Stimulated activated naive B cell treated with anti-CD40 and anti-IgM and Interleukin-4, amounts not matched to agents 10 μg/mL and 1 μg/mL and 100 μg/mL, for 72 hours (primary cell): ENCODE results near the gene PCA3.

Experiments
- ATAC-seq, 2 donors: fragments of 150-1000 bp; cut with Tn5 transposase; replicated peaks; 2 replicates each; pipeline ENCODE4 v1.10.0; 2021; ENCODE audit warnings: moderate library complexity in 1 of 2
- DNase-seq: peaks from one replicate; pipeline ENCODE4 v3.0.0; 2021
- H3K27ac Mint-ChIP-seq: one replicate; pipeline ENCODE4 v1.8.0; 2022; ENCODE audit warnings: mild to moderate bottlenecking, mixed read lengths
- H3K27me3 Mint-ChIP-seq, 2 donors: one replicate each; pipeline ENCODE4 v1.8.0; 2022; ENCODE audit warnings: mixed read lengths in 2 of 2
- H3K36me3 Mint-ChIP-seq, 2 donors: one replicate each; pipeline ENCODE4 v1.8.0; 2022; ENCODE audit warnings: mixed read lengths in 2 of 2, mild to moderate bottlenecking in 1 of 2
- H3K4me1 Mint-ChIP-seq, 2 donors: one replicate each; pipeline ENCODE4 v1.8.0; 2022; ENCODE audit warnings: mixed read lengths in 2 of 2, mild to moderate bottlenecking in 1 of 2
- H3K4me3 Mint-ChIP-seq, 2 donors: one replicate each; pipeline ENCODE4 v1.8.0; 2022; ENCODE audit warnings: mild to moderate bottlenecking in 2 of 2, mixed read lengths in 2 of 2, moderate library complexity in 1 of 2
- H3K9me3 Mint-ChIP-seq, 2 donors: one replicate each; pipeline ENCODE4 v1.8.0; 2022; ENCODE audit warnings: mixed read lengths in 2 of 2, mild to moderate bottlenecking in 1 of 2

PCA3 gene

GRCh38 chr9:76818271-76818670, 54.0 kb downstream of the PCA3 start:
- Mint-ChIP-seq H3K4me1 (no peaks in the 10 kb centered on the region), H3K4me3 (no peak overlapping the region), H3K9me3 (no peaks in the 10 kb centered on the region), H3K27me3 (peaks cover 22 to 40% of the 10 kb centered on the region in 2 donors), H3K27ac (no peak overlapping the region), H3K36me3 (no peaks in the 10 kb centered on the region)
- ATAC-seq (no peak), DNase-seq (no peak)

DNA sequence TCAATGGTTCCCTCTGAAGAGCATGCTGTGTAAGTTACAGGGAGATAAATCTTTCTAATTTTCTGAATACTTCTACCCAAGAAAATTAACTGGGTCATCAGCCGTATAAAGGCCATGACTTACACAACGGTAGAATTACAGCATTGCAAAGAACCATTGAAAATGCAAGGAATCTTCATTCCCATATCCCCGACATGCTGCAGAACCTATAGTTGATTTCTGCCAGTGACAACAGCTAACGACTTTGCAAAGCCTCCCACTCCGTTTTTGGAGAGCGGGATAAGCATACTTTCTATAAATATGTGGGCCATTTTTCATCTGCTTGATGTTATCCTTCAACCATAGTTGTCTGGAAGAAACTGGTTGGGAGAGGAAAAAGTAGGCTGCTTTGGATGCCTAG, 56.2 kb downstream of the PCA3 start:
- no peaks in the 10 kb centered on the region for H3K9me3 Mint-ChIP-seq
- no peaks in the 10 kb centered on the region for H3K4me1 Mint-ChIP-seq
- no peaks in the 10 kb centered on the region for H3K36me3 Mint-ChIP-seq
- H3K27ac Mint-ChIP-seq = no peak overlapping the region
- ATAC-seq (no peak), DNase-seq (no peak)
- H3K4me3 Mint-ChIP-seq = no peak overlapping the region
- peaks cover 16 to 39% of the 10 kb centered on the region in 2 donors for H3K27me3 Mint-ChIP-seq

GRCh38 chr9:76827296-76828080, 63.2 kb downstream of the PCA3 start:
- Mint-ChIP-seq H3K27me3 (peaks cover 10 to 54% of the 10 kb centered on the region in 2 donors), H3K36me3 (peaks cover 0 to 4% of the 10 kb centered on the region in 2 donors), H3K9me3 (peaks cover 3 to 5% of the 10 kb centered on the region in 2 donors), H3K27ac (no peak overlapping the region), H3K4me3 (no peak overlapping the region), H3K4me1 (no peaks in the 10 kb centered on the region)
- DNase-seq (no peak), ATAC-seq (no peak)

- H3K4me3 Mint-ChIP-seq = no peak overlapping the region
- peaks cover 12 to 48% of the 10 kb centered on the region in 2 donors for H3K27me3 Mint-ChIP-seq
- ATAC-seq (no peak), DNase-seq (no peak)
- H3K36me3 Mint-ChIP-seq = peaks cover 0 to 4% of the 10 kb centered on the region in 2 donors
- no peak overlapping the region for H3K27ac Mint-ChIP-seq
- H3K4me1 Mint-ChIP-seq = no peaks in the 10 kb centered on the region
- peaks cover 3 to 5% of the 10 kb centered on the region in 2 donors for H3K9me3 Mint-ChIP-seq
These were observed 64.2 kb downstream of the PCA3 start for GRCh38 chr9:76828447-76828846.

- Mint-ChIP-seq H3K4me3 (no peak overlapping the region), H3K9me3 (peaks cover 2 to 3% of the 10 kb centered on the region in 2 donors), H3K36me3 (peaks cover 0 to 2% of the 10 kb centered on the region in 2 donors), H3K4me1 (no peaks in the 10 kb centered on the region), H3K27me3 (peaks cover 6 to 7% of the 10 kb centered on the region in 2 donors), H3K27ac (no peak overlapping the region)
- ATAC-seq (no peak), DNase-seq (no peak)
These were observed 71.5 kb downstream of the PCA3 start for GRCh38 chr9:76835571-76836283.
